H1 (cell line): ENCODE measurements around the gene SENP7. TPM values are rescaled to one million over a fixed set of nuclear protein-coding genes. Genes with fewer than 3 reads are reported as not detected.

Source experiments
- CTCF ChIA-PET: fragments of 300-600 bp; sonication (Branson Sonifier 250); formaldehyde crosslinking; loops from one replicate; lab custom pipeline; 2021; ENCODE audit not compliant: partially characterized antibody; lab: Charles Lee
- POLR2A ChIA-PET: fragments of 300-600 bp; sonication (Branson Sonifier 250); formaldehyde crosslinking; loops from one replicate; lab custom pipeline; 2021; ENCODE audit warnings: inconsistent platforms; ENCODE audit not compliant: partially characterized antibody; lab: Charles Lee
- DNase-seq, 2 experiments: peaks; one replicate each; pipeline versions ENCODE4 v3.0.0 to v3.0.0-alpha.2; 2010 to 2022; ENCODE audit warnings: low spot score in 2 of 2, low read depth in 1 of 2, mixed read lengths in 1 of 2
- FAIRE-seq: peaks from 2 replicates; lab custom pipeline; 2011; peaks lifted over from hg19 to GRCh38; lab: Jason Lieb, UNC
- H2AFZ ChIP-seq: 2 replicates; pipeline ENCODE4 v1.8.1; 2012; ENCODE audit warnings: low read length, inconsistent platforms
- H2AK5ac ChIP-seq: 2 replicates; pipeline ENCODE4 v1.6.1; 2013; ENCODE audit warnings: low read depth, low read length
- H2BK120ac ChIP-seq: replicated peaks from 2 replicates; pipeline ENCODE3; 2013; ENCODE audit warnings: low read depth, low read length, inconsistent platforms
- H2BK12ac ChIP-seq: 2 replicates; pipeline ENCODE4 v1.6.1; 2013; ENCODE audit warnings: low read depth, low read length
- H2BK15ac ChIP-seq: 2 replicates; pipeline ENCODE4 v1.6.1; 2013; ENCODE audit warnings: low read length
- H2BK20ac ChIP-seq: 2 replicates; pipeline ENCODE4 v1.6.1; 2013; ENCODE audit warnings: low read length
- H2BK5ac ChIP-seq: 2 replicates; pipeline ENCODE4 v1.6.1; 2013; ENCODE audit warnings: low read depth, low read length
- H3K14ac ChIP-seq: 2 replicates; pipeline ENCODE4 v1.6.1; 2013; ENCODE audit warnings: inconsistent platforms; ENCODE audit not compliant: insufficient read length
- H3K18ac ChIP-seq: 2 replicates; pipeline ENCODE4 v1.6.1; 2013; ENCODE audit warnings: low read length; ENCODE audit errors: extremely low read depth
- H3K23ac ChIP-seq: 2 replicates; pipeline ENCODE4 v1.6.1; 2013; ENCODE audit warnings: inconsistent platforms; ENCODE audit not compliant: insufficient read length
- H3K23me2 ChIP-seq: 2 replicates; pipeline ENCODE4 v1.6.1; 2013; ENCODE audit warnings: low read depth, low read length
- H3K27ac ChIP-seq: 2 replicates; pipeline ENCODE4 v1.6.1; 2011; ENCODE audit warnings: low read depth, low read length, inconsistent platforms
- H3K27me3 ChIP-seq, 4 experiments: replicated peaks in 1 of 4; 1 replicate in 1 of 4; 2 replicates in 3 of 4; pipeline versions ENCODE4 v1.6.1 to v1.8.1; 2011 to 2013; ENCODE audit warnings: low read length in 3 of 4, mild to moderate bottlenecking in 3 of 4, inconsistent platforms in 2 of 4, mixed read lengths in 2 of 4, moderate library complexity in 1 of 4; ENCODE audit not compliant: control insufficient read depth in 3 of 4, insufficient read depth in 3 of 4; ENCODE audit errors: extremely low read depth in 1 of 4
- H3K36me3 ChIP-seq, 4 experiments: 2 replicates each; pipeline versions ENCODE4 v1.6.1 to v1.8.1; 2011 to 2013; ENCODE audit warnings: mild to moderate bottlenecking in 4 of 4, low read length in 3 of 4, moderate library complexity in 2 of 4, control low read depth in 1 of 4, inconsistent platforms in 1 of 4; ENCODE audit not compliant: insufficient read depth in 4 of 4, control insufficient read depth in 2 of 4
- H3K4ac ChIP-seq: replicated peaks from 2 replicates; pipeline ENCODE3; 2013; ENCODE audit warnings: low read length, low read depth, mixed read lengths, inconsistent platforms; ENCODE audit not compliant: insufficient read length
- H3K4me1 ChIP-seq, 4 experiments: replicated peaks in 1 of 4; 1 replicate in 1 of 4; 2 replicates in 3 of 4; pipeline versions ENCODE4 v1.6.1 to v1.8.1; 2011 to 2013; ENCODE audit warnings: low read length in 3 of 4, inconsistent platforms in 2 of 4, mixed read lengths in 1 of 4; ENCODE audit not compliant: insufficient read depth in 4 of 4, control insufficient read depth in 3 of 4
- H3K4me2 ChIP-seq, 2 experiments: 2 replicates each; pipeline versions ENCODE4 v1.6.1 to v1.8.1; 2011 to 2013; ENCODE audit warnings: low read depth in 2 of 2, low read length in 2 of 2, control low read depth in 1 of 2, inconsistent platforms in 1 of 2, mild to moderate bottlenecking in 1 of 2; ENCODE audit not compliant: insufficient read depth in 1 of 2
- H3K4me3 ChIP-seq, 4 experiments: fragments of 200-600, 300-600 bp in 1 of 4; sonication (generic), shearing (Covaris generic), sonication (Bioruptor Twin) in 1 of 4; 2 replicates each; pipeline versions ENCODE4 v1.5.1 to v1.8.1; 2011 to 2016; ENCODE audit warnings: low read length in 4 of 4, low read depth in 3 of 4, control low read depth in 2 of 4, inconsistent platforms in 2 of 4, mild to moderate bottlenecking in 2 of 4, mixed read lengths in 1 of 4, moderate library complexity in 1 of 4; ENCODE audit not compliant: insufficient read depth in 2 of 4; ENCODE audit errors: extremely low read depth in 1 of 4
- H3K56ac ChIP-seq: replicated peaks from 2 replicates; pipeline ENCODE3; 2013; ENCODE audit warnings: low read depth, mild to moderate bottlenecking, mixed read lengths, low read length, inconsistent platforms; ENCODE audit not compliant: insufficient read length
- H3K79me1 ChIP-seq: 2 replicates; pipeline ENCODE4 v1.6.1; 2013; ENCODE audit warnings: low read depth, low read length, control low read depth
- H3K79me2 ChIP-seq, 2 experiments: 2 replicates each; pipeline versions ENCODE4 v1.6.1 to v1.8.1; 2012 to 2013; ENCODE audit warnings: low read length in 2 of 2, mild to moderate bottlenecking in 2 of 2, inconsistent platforms in 1 of 2; ENCODE audit not compliant: insufficient read depth in 2 of 2, control insufficient read depth in 1 of 2
- H3K9ac ChIP-seq, 4 experiments: replicated peaks in 1 of 4; 1 replicate in 1 of 4; 2 replicates in 3 of 4; pipeline versions ENCODE4 v1.6.1 to v1.8.1; 2011 to 2013; ENCODE audit warnings: low read depth in 3 of 4, low read length in 3 of 4, control low read depth in 2 of 4, mild to moderate bottlenecking in 2 of 4, moderate library complexity in 2 of 4, inconsistent platforms in 1 of 4; ENCODE audit errors: extremely low read depth in 1 of 4
- H3K9me3 ChIP-seq, 2 experiments: 2 replicates each; pipeline versions ENCODE4 v1.6.1 to v1.8.1; 2012 to 2013; ENCODE audit warnings: mild to moderate bottlenecking in 2 of 2, moderate library complexity in 2 of 2, control low read depth in 1 of 2, inconsistent platforms in 1 of 2, low read depth in 1 of 2, low read length in 1 of 2, mixed read lengths in 1 of 2; ENCODE audit not compliant: insufficient read depth in 2 of 2
- H4K20me1 ChIP-seq, 2 experiments: replicated peaks in 1 of 2; 2 replicates each; pipeline versions ENCODE3 to v1.8.1; 2011 to 2013; ENCODE audit warnings: inconsistent platforms in 2 of 2, low read length in 2 of 2, mild to moderate bottlenecking in 1 of 2; ENCODE audit not compliant: insufficient read depth in 2 of 2, control insufficient read depth in 1 of 2
- H4K5ac ChIP-seq: 2 replicates; pipeline ENCODE4 v1.6.1; 2013; ENCODE audit warnings: low read length, low read depth, mixed read lengths, inconsistent platforms; ENCODE audit not compliant: insufficient read length
- H4K8ac ChIP-seq: 2 replicates; pipeline ENCODE4 v1.8.0; 2013; ENCODE audit warnings: mild to moderate bottlenecking, moderate library complexity, low read length, inconsistent platforms; ENCODE audit not compliant: insufficient read depth; ENCODE audit errors: extremely low read depth
- H4K91ac ChIP-seq: replicated peaks from 2 replicates; pipeline ENCODE3; 2013; ENCODE audit warnings: low read length, mixed read lengths, inconsistent platforms; ENCODE audit not compliant: insufficient read length
- JUND ChIP-seq: IDR thresholded peaks from 2 replicates; pipeline ENCODE4 v1.6.1; 2011; ENCODE audit warnings: mild to moderate bottlenecking, improper control_type of control experiment, low read length
- RFX5 ChIP-seq: IDR thresholded peaks from 2 replicates; pipeline ENCODE4 v1.6.1; 2011; ENCODE audit warnings: low read depth, low read length, improper control_type of control experiment, borderline replicate concordance
- SIN3A ChIP-seq, 2 experiments: IDR thresholded peaks in 1 of 2; conservative IDR thresholded peaks in 1 of 2; 2 replicates each; pipeline ENCODE4 v1.6.1; 2011 to 2012; ENCODE audit warnings: low read length in 2 of 2, improper control_type of control experiment in 1 of 2, low read depth in 1 of 2, mild to moderate bottlenecking in 1 of 2
- SIX5 ChIP-seq: IDR thresholded peaks from 2 replicates; pipeline ENCODE4 v1.6.1; 2011; ENCODE audit warnings: mild to moderate bottlenecking, low read depth, low read length
- USF2 ChIP-seq: IDR thresholded peaks from 2 replicates; pipeline ENCODE4 v1.6.1; 2011; ENCODE audit warnings: low read length, improper control_type of control experiment
- WGBS, 2 experiments: shearing (Covaris generic) in 1 of 2; methylation state at CpG; one replicate each; pipeline versions ENCODE4 v1.1.6 to v1.1.7; 2013 to 2015; ENCODE audit warnings: low lambda C conversion rate in 2 of 2, mixed read lengths in 2 of 2, inconsistent platforms in 1 of 2, low coverage in 1 of 2, missing lambda C conversion rate in 1 of 2; ENCODE audit not compliant: insufficient replicate concordance in 2 of 2, insufficient coverage in 1 of 2, insufficient read length in 1 of 2; ENCODE audit errors: extremely low coverage in 1 of 2, missing lambda C conversion rate in 1 of 2; 5-methylcytosine and 5-hydroxymethylcytosine counted together
- polyA plus RNA-seq, 7 experiments: library from polyadenylated mRNA; depleted of rRNA in 3 of 7; stranded (reverse) in 5 of 7; unstranded in 2 of 7; fragments of >200 nt in 5 of 7; fragments of 200-250 nt in 2 of 7; gene quantifications; 1 replicate in 5 of 7; 2 replicates in 1 of 7; 4 replicates in 1 of 7; pipeline versions ENCODE4 v1.2.1 to v1.2.3, GENCODE V29; 2011 to 2013; ENCODE audit warnings: missing spikeins in 2 of 7, mixed read lengths in 2 of 7
- total RNA-seq: library from RNA; stranded (reverse); fragmentation: NEBNext Ultra II Directional; extraction: Animal tissue kit (Norgen Biotek cat#: 25700); gene quantifications from 2 replicates; pipeline ENCODE4 v1.2.1, GENCODE V29; 2021

The SENP7 gene
- total and polyA plus RNA-seq, 2 of the 8 experiments (the other 6 are each of a cell fraction or from before 2014, with no cell fraction given): 2.8 to 7.8 TPM

- Histone ChIP-seq H2AFZ (no peak overlapping the region), H2BK15ac (no peak overlapping the region), H2AK5ac (no peak overlapping the region), H2BK12ac (no peak overlapping the region), H3K9me3 (no peaks in the 10 kb centered on the region), H4K20me1 (no peaks in the 10 kb centered on the region), H3K79me2 (no peaks in the 10 kb centered on the region), H4K91ac (no peak overlapping the region), H3K56ac (no peak overlapping the region), H3K4me3 (no peak overlapping the region), H3K14ac (no peak overlapping the region), H3K27ac (no peak overlapping the region), H3K27me3 (no peaks in the 10 kb centered on the region), H4K5ac (no peak overlapping the region), H3K23ac (no peak overlapping the region), H3K79me1 (no peaks in the 10 kb centered on the region), H4K8ac (no peak overlapping the region), H3K18ac (no peak overlapping the region), H3K23me2 (no peaks in the 10 kb centered on the region), H3K4me1 (no peaks in the 10 kb centered on the region), H3K36me3 (no peaks in the 10 kb centered on the region), H2BK20ac (no peak overlapping the region), H3K4me2 (no peak overlapping the region), H3K4ac (no peak overlapping the region), H3K9ac (no peak overlapping the region), H2BK5ac (no peak overlapping the region), H2BK120ac (no peak overlapping the region)
- FAIRE-seq: no peak
- ChIA-PET CTCF (no interaction called here), POLR2A (no interaction called here)
- 82% methylated on average over 2 of the region's 2 CpGs; no CpG with 5 or more reads in 1 of the 2 experiments for WGBS, 2 experiments
- DNase-seq: no peak
- no peak for TF ChIP-seq RFX5
- TF ChIP-seq JUND: no peak
- TF ChIP-seq USF2: no peak
- no peak for TF ChIP-seq SIN3A (conservative IDR thresholded peaks at IDR 0.05 in 1 of 2, IDR thresholded peaks at IDR 0.05 in 1 of 2; ENCODE audit: low read depth in 1 of 2, low read length in 2 of 2)
- TF ChIP-seq SIX5: no peak
Observed at GRCh38 chr3:101413656-101414055, 99.4 kb downstream of the SENP7 start.
